HL-60 (cell line): Measurements from ENCODE around the gene CACUL1.
"Not testable (repeated sequence)": the region's sequence is repeated elsewhere in the genome, so short reads cannot be mapped to it uniquely, and the experiment has no call there.

Experiments
- POLR2AphosphoS5 ChIP-seq: IDR thresholded peaks from 2 replicates; pipeline ENCODE4 v1.6.1; 2012; ENCODE audit warnings: low read depth
- TF ChIP-seq, protein P1 (sequence below): IDR thresholded peaks from one replicate; pipeline ENCODE4 v1.5.1; 2011; ENCODE audit warnings: low read length, control low read depth, inconsistent platforms; ENCODE audit not compliant: insufficient read depth

DNA sequence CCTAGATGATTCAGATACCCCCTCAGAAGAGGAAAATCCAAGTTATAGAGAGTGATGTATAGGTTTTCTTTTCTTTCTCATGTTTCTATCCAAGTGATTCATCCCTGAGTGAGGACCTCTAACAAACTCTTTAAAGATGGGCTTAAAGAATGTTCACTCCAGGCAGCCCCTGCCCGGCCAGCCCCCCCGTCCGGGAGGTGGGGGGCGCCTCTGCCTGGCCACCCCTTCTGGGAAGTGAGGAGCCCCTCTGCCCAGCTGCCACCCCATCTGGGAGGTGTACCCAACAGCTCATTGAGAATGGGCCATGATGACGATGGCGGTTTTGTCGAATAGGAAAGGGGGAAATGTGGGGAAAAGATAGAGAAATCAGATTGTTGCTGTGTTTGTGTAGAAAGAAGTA is 40.2 kb upstream of the CACUL1 start:
- TF ChIP-seq, protein P1, sequence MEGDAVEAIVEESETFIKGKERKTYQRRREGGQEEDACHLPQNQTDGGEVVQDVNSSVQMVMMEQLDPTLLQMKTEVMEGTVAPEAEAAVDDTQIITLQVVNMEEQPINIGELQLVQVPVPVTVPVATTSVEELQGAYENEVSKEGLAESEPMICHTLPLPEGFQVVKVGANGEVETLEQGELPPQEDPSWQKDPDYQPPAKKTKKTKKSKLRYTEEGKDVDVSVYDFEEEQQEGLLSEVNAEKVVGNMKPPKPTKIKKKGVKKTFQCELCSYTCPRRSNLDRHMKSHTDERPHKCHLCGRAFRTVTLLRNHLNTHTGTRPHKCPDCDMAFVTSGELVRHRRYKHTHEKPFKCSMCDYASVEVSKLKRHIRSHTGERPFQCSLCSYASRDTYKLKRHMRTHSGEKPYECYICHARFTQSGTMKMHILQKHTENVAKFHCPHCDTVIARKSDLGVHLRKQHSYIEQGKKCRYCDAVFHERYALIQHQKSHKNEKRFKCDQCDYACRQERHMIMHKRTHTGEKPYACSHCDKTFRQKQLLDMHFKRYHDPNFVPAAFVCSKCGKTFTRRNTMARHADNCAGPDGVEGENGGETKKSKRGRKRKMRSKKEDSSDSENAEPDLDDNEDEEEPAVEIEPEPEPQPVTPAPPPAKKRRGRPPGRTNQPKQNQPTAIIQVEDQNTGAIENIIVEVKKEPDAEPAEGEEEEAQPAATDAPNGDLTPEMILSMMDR = not testable (repeated sequence)
- TF ChIP-seq POLR2AphosphoS5 = not testable (repeated sequence)
